NCI-H524 treated with DMSO at 0.1 percent for 48 hours (cell line): ENCODE measurements around the gene CHKB.
A peak's percentile ranks its signal among the peaks of the same experiment; 100 is the strongest.

Experiments used
- DNase-seq: peaks from one replicate; lab custom pipeline; 2025; lab: John Stamatoyannopoulos, UW

The CHKB gene

DNA sequence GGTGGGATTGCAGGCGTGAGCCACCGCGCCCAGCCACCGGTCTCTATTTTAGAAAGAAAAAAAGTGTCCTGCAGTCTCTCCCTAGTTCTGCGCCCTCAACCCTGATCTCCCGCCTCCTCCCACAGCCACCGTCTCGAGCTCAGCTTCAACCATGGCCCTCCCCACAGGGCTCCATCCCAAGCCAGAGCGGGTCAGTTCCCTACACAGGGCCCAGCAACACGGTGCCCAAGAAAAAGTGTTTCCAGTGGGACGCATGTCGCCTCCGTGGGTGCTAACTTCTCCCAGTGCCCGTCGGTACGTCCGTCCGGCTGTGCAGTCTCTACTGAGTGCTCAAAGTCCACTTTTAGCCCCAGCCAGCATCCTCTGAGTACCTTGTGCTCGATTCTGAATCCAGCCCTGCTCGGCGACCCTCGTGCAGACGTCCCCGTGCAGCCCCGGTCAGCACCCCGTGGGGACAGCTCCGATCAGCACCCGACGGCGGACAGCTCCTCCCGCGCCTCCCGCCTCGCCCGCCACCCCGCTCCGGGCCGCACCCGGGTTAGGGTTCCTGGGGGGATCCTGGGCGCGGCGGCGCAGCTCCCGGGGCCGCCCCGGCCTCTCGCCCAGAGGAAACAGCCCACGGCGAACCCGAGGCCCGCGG lies 17.3 kb upstream of the CHKB start:
- no peak for DNase-seq

DNA sequence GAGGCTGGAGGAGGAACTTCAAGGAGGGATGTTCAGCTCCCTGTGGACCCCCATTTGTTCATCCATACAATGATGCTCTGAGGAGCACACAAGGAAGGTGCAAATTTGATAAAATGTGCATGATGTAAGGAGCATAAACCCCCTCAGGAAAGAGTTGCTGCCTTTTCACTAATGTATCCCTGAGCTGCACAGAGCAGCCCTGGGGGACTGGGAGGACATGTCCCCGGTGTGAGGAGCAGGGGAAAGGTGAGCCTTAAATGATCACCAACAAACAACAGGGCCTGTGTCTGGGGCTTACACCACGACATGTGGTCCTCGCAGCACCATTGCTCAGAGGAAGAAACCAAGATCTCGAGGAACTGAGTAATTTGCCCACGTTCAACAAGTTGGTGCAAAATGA lies 14.4 kb upstream of the CHKB start:
- DNase-seq = no peak

DNA sequence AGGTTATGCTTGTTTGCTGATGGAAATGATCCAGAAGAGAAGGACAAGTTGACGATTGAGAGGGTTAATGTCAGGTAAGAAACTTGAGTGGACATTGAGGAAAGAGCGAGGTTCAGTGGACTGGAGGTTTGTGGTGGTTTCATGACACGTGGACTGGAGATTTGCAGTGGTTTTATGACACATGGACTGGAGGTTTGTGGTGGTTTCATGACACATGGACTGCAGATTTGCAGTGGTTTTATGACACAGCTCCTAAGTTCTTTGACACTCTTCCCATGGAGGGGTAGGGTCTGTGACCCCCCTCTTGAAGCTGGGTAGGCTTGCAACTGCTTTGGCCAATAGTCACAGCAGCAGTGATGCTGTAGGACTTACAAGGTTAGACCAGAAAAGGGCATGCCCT lies 12.5 kb upstream of the CHKB start:
- no peak for DNase-seq

DNA sequence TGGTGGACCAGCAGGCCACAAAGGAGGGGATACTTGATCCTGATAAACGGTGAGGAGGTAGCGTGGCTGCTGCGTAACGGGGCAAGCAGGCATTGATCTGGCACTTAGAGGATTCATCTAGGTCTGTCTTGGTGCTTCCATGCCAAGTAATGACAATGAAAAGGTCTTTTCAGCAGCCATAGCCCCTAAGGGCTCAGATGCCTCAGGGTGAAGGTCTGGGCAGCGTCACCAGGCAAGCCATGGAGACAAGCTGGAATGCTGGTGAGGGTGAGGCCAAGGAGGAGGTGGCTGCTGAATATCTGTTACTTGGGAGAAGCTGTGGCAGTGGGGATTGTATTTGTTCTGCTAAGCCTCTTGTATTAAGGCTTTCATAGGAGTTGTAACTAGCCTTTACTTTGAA lies 4.8 kb upstream of the CHKB start:
- no peak for DNase-seq

DNA sequence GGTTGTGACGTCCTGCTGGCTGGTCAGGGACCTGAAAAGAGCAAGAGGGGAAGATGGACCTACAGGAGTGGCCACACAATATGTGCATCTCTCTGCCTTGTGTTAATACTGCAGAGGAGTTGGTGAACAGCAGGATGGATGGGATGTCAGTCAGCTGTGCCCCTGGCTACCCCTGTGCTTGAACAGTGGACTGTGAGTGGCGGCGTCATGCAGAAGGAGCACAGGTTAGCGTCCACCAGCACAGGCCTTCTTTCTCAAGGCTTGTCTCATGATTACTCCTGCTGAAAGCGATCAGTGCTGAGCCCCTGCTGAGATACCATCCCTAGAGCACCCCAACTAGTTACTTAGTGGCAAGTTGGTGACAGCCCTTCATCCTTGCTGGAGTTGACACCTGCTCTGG lies 3.8 kb upstream of the CHKB start:
- DNase-seq = no peak

DNA sequence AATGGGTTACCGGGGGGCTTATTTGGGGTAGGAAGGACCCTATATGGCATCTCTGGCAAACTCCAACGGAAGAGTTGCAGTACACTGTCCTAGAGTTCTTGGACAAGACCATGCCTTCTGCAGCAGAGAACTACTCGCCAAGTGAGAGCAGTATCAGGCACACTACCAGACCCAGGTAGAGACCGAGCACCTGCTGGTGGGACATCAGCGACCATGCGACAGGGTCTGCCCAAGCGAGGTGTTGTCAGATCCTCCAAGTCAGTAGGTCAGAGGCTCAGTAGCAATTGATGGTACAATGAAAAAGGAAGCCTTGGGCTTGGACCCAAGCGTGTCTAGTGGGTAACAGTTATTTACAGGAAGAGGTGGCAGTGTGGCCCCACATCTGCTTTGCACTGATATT lies 3.1 kb upstream of the CHKB start:
- DNase-seq = no peak

DNA sequence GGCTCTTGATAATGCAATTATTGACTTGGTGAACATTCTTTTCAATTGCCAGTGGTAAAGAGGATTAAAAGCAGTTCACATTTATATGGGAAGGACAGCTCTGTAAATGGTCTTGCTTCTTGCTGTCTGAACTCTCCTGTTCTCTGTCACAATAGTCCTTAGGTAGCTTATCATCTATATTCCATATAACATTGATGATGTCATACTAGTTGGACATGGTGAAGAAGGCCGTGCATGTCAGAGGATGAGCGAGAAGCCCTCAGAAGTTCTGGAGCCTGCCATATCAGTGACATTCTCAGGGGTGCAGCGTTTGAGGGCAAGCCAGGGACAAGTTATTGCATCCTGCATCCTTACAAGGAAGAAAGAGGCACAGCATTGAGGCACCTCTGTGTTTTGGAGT lies 2.6 kb upstream of the CHKB start:
- no peak for DNase-seq

DNA sequence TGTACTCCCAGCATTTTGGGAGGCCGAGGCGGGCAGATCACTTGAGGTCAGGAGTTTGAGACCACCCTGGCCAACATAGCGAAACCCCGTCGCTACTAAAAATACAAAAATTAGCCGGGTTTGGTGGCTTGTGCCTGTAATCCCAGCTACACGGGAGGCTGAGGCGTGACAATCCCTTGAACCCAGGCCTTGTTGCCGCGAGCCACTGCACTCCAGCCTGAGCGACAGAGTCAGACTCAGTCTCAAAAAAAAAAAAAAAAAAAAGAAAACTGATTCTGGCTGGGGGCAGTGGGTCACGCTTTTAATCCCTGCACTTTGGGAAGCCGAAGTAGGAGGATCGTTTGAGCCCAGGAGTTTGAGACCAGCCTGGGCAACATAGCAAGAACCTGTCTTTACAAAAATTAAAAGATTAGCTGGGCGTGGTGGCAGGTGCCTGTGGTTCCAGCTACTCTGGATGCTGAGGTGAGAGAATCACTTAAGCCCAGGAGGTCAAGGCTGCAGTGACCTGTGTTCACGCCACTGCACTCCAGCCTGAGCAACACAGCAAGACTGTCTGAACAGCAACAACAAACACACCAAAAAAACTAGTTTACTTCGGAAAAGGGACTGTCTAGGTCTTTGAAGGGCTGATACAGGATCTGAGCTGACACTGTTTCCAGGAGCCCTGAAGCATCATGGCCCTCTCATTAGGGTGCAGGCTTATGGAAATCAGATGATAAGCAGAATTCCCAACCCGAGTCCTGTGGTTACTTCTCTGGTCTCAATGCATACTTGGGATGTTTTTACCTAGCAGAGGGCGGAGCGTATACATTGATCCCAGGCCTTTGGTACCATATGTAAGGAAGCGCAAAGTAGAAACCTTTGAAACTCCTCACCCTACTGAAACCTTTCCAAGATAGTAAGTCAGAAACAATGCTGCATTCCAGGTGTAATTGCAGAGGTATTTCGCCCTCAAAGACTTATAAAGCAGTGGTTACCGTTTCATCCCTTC lies 1.8 kb upstream of the CHKB start:
- DNase-seq = no peak

DNA sequence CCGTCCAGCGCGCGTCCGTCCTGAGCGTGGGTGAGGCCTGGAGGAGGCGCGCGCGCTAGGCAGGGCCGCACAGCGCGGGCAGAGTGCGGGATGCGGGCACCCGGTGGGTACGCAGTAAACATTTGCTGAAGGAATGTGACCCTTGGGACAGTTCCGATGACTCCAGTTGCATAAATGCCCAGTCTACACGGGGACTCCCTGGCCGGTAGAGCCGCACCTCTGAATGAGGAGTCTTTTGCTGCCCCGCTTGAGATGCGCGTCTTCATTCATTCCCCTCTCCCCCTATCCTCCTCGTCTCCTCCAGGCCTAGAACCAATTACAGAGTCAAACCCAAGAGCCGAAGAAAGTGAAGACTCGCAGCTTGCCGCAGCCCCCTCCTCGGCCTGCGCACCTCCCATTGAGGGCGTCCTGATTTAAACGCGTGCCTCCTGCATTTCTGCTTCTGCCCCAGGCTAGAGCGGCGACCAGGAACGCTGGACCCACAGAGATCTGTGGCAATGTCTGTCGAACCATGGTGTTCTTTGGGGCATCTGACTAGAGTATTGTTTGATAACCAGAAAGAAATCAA lies 729 bp upstream of the CHKB start:
- no peak for DNase-seq

DNA sequence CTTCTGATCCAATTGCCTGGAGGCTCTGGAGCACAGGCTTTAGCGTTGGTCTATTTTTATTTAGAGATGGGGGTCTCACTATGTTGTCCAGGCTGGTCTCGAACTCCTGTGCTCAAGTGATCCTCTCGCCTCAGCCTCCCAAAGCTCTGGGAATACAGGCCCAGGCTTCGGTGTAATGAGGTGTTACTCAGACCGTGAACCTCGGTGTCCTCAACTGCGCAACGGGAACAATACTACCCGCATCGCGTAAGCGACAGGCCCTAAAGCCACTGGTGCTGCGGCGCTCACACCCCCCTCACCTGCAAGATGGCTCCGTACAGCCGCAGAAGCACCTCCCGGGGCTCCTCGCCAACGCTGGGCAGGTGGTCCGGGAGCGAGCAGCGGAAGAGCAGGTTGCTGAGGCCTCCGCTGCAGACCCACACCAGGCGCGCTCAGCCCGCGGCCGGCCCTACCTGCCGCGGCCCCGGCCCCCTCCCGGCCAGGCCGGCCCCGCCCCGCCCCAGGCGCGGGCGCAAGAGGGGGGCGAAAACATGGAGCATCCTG lies 628 bp downstream of the CHKB start:
- no peak for DNase-seq

DNA sequence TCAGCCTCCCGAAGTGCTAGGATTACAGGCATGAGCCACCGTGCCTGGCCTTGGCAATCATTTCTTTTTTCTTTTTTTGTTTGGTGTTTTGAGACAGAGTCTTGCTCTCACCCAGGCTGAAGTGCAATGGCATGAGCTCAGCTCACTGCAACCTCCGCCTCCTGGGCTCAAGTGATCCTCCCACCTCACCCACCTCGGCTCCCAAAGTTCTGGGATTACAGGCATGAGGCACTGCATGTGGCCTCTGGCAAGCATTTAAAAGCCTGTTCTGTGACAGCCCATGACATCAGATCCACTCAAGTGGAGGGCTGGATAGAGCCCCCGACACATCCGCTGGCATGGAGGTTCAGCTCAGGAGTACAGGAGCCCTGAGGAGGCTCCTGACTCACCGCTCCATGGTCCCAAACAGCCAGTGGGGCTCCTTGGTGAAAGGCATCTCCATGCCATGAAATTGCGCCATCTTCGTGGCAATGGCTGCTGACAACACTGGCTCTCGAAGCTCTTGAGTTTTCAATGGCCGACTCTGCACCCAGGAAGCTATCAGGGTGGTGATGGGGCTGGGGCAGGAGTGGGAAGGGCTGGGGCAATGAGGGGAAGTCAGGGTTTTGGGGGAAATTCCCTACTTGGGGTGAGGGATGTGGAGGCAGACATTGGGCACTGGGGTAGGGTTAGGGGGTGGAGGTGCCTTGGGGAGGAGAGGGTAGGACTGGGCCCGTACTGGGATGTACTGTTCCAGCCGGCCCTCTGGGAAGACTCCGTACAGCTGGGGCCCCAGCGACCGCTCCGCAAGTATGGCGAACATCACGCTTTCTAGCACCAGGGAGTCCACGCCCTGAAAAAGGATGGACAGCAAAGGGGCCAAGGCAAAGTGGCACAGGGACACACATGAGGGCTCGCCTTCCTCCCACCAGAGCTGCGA lies 1.4 kb downstream of the CHKB start:
- no peak for DNase-seq

DNA sequence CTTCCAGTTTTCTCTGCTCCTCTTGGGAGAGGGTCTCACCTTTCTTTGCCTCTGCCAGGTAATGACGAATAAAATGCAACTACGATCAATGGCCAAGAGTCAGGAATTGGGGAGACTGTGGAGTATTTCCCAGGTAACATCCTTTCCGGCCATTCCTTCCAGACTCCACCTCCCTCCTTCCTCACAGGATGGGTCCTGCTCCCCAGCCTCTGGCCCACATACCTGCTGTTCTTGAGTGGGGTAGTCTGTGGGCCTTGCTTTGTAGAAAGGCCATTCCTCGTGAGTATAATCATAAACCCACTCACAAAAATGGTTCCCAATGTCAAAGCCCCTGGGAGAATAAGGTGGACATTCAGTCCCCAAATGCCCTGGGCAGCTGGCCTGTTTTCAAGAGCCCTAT lies 2.9 kb downstream of the CHKB start:
- DNase-seq = no peak

DNA sequence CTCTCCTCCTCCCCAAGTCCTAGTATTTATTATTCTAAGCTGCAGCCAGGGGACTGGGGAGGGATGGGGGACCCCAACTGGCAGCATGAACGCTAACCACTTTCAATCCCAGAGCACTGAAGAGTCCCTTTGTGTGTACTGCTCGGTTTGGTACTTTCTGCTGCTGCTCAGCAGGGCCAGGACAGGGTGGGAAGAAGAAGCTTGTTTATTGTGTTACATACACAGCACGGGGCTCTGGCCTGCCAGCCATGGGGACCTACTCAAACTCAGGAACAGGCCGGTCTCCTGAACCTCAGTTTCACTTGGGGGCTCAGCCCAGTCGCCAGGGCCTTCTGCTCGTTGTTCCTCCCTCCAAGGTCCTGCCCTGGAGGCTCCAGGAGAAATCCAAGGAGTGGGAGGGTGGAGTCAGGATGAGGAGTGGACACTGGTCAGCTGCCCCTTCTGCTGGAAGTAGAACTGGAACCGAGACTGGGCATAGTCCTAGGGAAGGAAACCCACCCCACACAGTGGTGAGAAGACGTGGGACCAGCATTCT lies 3.8 kb downstream of the CHKB start:
- DNase-seq = no peak

DNA sequence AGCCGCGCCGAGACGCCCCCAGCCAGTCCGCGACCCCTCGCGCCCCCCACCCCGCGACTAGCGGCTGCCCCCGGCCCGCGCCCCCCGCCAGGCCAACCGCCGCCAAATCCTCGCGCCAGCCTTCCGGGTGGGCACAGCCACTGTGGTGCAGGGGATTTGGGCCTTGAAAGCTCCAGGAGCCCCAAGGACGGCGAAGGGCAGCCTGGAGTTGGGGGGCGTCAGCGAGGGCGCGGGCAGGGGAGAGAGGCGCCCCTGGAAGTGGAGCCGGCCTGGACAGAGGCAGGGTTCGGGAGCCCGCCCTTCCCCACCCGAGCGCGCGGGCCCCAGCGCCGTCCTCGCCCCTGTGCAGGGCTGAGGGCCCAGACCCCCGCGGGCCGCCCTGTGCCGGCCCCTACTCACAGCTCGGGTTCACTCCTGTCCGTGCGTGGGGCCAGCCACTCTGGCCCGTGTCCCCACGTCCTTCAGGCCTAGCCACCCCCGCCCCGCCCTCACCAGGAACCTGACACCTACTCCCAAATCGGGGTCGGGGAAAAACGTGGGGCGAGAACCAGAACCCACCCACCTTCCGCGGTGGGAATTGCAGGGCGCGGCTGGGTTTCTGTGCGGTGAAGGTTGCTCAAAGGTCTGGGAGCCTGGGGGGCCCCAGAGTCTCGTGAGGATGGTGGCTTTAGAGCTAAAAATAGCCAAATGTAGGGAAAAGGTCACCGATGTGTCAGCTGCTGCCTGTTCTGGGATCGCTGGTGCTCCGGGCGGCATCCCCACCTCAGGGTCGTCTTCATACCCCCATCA lies 4.5 kb downstream of the CHKB start, which contains the start of gene CPT1B:
TSS of gene CPT1B (minus strand) at position 441 of the 789 bp plus-strand sequence. CDS start 512 bp downstream, outside the sequence.
- DNase-seq = no peak

DNA sequence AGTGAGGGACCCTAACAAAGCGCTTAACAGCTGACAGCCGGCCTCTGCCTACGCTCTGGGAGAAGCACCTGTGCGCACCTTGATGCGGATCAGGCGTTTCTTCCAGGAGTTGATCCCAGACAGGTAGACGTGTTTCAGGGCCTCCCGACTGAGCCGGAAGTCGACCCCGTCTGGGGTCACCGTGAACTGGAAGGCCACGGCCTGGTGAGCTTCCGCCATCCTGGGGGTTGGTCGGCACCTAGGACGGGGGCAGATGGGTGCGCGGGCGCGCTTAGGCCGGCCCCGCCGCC lies 5.0 kb downstream of the CHKB start:
- no peak for DNase-seq

DNA sequence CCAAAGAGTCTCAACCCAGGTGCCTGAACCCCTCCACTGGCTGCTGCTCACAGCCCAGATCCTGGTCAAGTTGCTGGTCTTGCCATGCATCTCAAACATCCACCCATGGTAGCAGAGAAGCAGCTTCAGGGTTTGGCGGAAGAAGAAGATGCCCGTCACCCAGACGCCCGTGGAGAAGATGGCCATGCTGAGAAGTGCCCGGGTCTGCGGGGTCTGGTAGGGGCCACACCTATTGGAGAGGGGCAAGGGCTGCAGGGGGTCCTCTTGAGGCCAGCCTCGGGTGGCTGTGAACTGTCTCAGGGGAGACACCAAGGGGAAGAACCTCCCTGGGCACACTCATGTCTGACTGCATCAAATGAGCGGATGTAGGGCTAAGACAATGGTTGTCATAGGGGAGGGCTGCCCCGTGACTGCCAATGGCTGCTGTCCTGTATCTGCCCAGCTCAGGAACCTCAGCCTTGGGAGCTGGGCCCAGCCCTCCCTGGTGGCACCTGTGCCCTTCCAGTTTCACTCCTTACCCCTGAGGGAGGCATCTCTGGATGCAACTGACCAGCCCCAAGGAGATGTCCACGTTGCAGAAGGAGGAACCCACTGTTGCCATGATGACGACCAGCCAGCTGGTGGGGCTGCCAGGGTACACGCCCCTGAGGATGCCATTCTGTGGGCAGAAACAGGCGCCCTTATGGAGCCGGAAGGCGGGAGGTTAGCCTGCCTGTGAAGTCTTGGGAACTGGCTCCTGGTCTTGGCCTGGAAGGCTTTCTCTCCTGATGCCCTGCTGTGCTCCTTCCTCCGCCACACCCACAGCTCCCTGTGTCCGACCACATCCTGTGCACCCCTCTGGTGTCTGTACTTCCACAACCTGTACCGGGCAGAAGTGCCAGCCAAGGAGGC lies 5.6 kb downstream of the CHKB start:
- no peak for DNase-seq

DNA sequence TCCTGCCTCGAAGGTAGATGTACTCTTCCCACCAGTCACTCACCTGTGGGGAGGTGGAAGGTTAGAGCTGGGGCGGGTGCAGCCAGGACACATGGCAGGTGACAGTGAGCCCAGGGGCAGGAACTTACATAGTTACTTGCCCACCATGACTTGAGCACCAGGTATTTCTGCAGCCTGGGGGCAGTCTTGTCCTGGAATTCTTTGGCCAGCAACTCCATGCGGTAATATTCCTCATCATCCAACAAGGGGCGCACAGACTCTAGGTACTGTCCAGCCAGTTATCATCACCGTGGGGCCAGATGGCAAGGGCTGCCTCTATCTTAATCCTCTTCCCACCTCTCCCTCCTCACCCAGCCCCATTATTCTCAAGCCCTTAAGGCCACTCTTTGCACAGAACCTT lies 6.6 kb downstream of the CHKB start:
- peak; percentile 88 for DNase-seq

DNA sequence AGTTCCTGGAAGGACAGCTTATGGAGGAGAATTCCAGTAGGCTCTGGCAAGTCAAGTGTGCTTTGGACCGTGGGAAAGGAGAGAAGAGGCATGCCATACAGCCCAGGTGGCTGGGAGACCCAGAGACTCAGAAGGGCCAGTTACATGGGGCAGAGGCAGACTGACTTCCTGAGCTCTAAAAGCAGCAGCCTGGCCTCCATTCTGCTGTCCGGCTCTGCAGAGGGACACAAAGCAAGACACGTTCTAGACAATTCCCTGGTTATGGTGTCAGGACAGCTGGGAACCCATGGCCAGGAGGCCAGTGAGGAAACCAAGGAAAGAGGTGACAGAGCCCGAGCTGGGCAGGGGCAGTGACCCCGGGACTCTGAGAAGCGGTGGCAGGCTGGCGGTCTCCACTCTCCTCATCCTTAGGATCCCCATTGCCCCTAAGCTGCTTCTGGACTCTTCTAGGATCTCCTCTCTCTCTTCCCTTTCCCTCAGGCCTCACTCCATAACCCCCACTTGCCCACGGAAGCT lies 7.2 kb downstream of the CHKB start:
- no peak for DNase-seq

DNA sequence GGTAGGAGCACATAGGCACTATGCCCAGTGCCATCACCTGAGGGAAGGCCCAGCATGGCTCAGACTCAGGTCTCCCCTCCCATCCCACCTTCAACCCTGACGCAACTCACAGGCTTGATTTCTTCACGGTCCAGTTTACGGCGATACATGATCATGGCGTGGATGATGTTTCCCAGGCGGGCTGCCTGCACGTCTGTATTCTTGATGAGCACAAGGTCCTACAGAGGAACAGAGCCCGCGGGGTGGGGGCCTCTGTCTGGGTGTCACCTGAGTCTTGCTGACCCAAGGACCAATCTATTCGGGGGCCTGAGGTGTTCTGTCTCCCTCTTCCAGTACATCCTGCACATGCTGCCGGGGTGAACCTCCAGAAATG lies 8.3 kb downstream of the CHKB start:
- DNase-seq = no peak
